ENCODE results near the gene CRYL1.

DNA sequence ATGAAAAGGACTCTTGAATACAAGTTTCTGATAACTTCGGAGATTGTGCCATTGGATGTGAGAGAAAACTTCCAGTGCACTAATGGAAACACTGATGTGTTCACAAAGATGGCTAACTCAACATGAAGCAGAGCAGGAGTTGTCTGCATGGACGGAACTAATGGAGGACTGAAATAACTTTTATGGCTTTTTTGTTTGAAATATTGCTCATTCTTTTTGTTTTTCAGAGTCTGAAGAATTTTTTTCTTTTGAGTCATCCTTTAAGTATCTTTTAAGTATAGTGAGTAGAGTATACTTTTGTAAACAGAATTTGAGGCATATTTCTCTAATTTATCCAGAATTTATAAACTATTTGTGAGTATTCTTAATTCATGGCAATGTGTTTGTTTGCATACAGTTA, 25.7 kb downstream of the CRYL1 start:
- TF ChIP-seq RBAK (tag by site-specific recombination; IDR thresholded peaks at IDR 0.05) (no peak), ZNF292 (tag by site-specific recombination; IDR thresholded peaks at IDR 0.05; ENCODE audit: borderline replicate concordance, low read depth) (no peak), ZNF175 (tag by site-specific recombination; IDR thresholded peaks at IDR 0.05) (no peak), ZNF311 (tag by site-specific recombination; IDR thresholded peaks at IDR 0.05; ENCODE audit: borderline replicate concordance) (no peak), ZNF423 (tag by site-specific recombination; IDR thresholded peaks at IDR 0.05) (no peak)
- TF ChIP-seq, protein P1, sequence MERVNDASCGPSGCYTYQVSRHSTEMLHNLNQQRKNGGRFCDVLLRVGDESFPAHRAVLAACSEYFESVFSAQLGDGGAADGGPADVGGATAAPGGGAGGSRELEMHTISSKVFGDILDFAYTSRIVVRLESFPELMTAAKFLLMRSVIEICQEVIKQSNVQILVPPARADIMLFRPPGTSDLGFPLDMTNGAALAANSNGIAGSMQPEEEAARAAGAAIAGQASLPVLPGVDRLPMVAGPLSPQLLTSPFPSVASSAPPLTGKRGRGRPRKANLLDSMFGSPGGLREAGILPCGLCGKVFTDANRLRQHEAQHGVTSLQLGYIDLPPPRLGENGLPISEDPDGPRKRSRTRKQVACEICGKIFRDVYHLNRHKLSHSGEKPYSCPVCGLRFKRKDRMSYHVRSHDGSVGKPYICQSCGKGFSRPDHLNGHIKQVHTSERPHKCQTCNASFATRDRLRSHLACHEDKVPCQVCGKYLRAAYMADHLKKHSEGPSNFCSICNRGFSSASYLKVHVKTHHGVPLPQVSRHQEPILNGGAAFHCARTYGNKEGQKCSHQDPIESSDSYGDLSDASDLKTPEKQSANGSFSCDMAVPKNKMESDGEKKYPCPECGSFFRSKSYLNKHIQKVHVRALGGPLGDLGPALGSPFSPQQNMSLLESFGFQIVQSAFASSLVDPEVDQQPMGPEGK (tag by site-specific recombination; IDR thresholded peaks at IDR 0.05) = no peak
- TF ChIP-seq, protein P2, sequence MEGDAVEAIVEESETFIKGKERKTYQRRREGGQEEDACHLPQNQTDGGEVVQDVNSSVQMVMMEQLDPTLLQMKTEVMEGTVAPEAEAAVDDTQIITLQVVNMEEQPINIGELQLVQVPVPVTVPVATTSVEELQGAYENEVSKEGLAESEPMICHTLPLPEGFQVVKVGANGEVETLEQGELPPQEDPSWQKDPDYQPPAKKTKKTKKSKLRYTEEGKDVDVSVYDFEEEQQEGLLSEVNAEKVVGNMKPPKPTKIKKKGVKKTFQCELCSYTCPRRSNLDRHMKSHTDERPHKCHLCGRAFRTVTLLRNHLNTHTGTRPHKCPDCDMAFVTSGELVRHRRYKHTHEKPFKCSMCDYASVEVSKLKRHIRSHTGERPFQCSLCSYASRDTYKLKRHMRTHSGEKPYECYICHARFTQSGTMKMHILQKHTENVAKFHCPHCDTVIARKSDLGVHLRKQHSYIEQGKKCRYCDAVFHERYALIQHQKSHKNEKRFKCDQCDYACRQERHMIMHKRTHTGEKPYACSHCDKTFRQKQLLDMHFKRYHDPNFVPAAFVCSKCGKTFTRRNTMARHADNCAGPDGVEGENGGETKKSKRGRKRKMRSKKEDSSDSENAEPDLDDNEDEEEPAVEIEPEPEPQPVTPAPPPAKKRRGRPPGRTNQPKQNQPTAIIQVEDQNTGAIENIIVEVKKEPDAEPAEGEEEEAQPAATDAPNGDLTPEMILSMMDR (tag by site-specific recombination; IDR thresholded peaks at IDR 0.05) = no peak
- TF ChIP-seq, protein P3, sequence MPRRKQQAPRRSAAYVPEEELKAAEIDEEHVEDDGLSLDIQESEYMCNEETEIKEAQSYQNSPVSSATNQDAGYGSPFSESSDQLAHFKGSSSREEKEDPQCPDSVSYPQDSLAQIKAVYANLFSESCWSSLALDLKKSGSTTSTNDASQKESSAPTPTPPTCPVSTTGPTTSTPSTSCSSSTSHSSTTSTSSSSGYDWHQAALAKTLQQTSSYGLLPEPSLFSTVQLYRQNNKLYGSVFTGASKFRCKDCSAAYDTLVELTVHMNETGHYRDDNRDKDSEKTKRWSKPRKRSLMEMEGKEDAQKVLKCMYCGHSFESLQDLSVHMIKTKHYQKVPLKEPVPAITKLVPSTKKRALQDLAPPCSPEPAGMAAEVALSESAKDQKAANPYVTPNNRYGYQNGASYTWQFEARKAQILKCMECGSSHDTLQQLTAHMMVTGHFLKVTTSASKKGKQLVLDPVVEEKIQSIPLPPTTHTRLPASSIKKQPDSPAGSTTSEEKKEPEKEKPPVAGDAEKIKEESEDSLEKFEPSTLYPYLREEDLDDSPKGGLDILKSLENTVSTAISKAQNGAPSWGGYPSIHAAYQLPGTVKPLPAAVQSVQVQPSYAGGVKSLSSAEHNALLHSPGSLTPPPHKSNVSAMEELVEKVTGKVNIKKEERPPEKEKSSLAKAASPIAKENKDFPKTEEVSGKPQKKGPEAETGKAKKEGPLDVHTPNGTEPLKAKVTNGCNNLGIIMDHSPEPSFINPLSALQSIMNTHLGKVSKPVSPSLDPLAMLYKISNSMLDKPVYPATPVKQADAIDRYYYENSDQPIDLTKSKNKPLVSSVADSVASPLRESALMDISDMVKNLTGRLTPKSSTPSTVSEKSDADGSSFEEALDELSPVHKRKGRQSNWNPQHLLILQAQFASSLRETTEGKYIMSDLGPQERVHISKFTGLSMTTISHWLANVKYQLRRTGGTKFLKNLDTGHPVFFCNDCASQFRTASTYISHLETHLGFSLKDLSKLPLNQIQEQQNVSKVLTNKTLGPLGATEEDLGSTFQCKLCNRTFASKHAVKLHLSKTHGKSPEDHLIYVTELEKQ (tag by site-specific recombination; IDR thresholded peaks at IDR 0.05; ENCODE audit: borderline replicate concordance) = no peak
